Caco-2 (cell line): Measurements from ENCODE around the gene DLEC1. TPM values are rescaled to one million over a fixed set of nuclear protein-coding genes. Genes with fewer than 3 reads are reported as not detected.
"Not testable (repeated sequence)": the region's sequence is repeated elsewhere in the genome, so short reads cannot be mapped to it uniquely, and the experiment has no call there.

Source experiments
- BruUV-seq: library from RNA; stranded (reverse); fragments of 400-500 nt; replicated peaks from 2 replicates; lab custom pipeline; 2021; lab: Mats Ljungman, UMichigan
- CTCF ChIA-PET: fragments of 300-600 bp; sonication (Branson Sonifier 250); formaldehyde crosslinking; loops from one replicate; lab custom pipeline; 2022; ENCODE audit warnings: antibody characterized with exemption; lab: Charles Lee
- POLR2A ChIA-PET: fragments of 300-600 bp; sonication (Branson Sonifier 250); formaldehyde crosslinking; loops from one replicate; lab custom pipeline; 2022; ENCODE audit warnings: antibody characterized with exemption; lab: Charles Lee
- DNase-seq, 2 experiments: peaks; one replicate each; pipeline versions ENCODE4 v3.0.0 to v3.0.0-alpha.2; 2020 to 2022
- H3K27me3 ChIP-seq: replicated peaks from 2 replicates; pipeline ENCODE4 v1.6.0; 2011; ENCODE audit warnings: low read length; ENCODE audit not compliant: control insufficient read depth, insufficient read depth
- H3K36me3 ChIP-seq: 2 replicates; pipeline ENCODE4 v1.5.1; 2011; ENCODE audit warnings: low read length; ENCODE audit not compliant: control insufficient read depth, insufficient read depth
- H3K4me1 ChIP-seq: fragments of 250-450 bp; sonication (Bioruptor Pico); 2 replicates; pipeline ENCODE4 v1.5.1; 2020; ENCODE audit warnings: mild to moderate bottlenecking
- H3K4me3 ChIP-seq: 2 replicates; pipeline ENCODE4 v1.5.1; 2011; ENCODE audit warnings: low read depth, mild to moderate bottlenecking, control low read depth, low read length
- H3K9me3 ChIP-seq: fragments of 250-450 bp; sonication (Bioruptor Pico); 2 replicates; pipeline ENCODE4 v1.5.1; 2020; ENCODE audit warnings: mild to moderate bottlenecking, moderate library complexity
- H3K27ac Mint-ChIP-seq: one replicate; pipeline ENCODE4 v1.8.0; 2022; ENCODE audit warnings: mixed read lengths; ENCODE audit not compliant: unreplicated experiment
- H3K27me3 Mint-ChIP-seq: one replicate; pipeline ENCODE4 v1.8.0; 2022; ENCODE audit warnings: mixed read lengths; ENCODE audit not compliant: insufficient read depth, unreplicated experiment
- H3K36me3 Mint-ChIP-seq: one replicate; pipeline ENCODE4 v1.8.0; 2022; ENCODE audit warnings: mild to moderate bottlenecking, mixed read lengths; ENCODE audit not compliant: insufficient read depth, unreplicated experiment
- H3K4me1 Mint-ChIP-seq: one replicate; pipeline ENCODE4 v1.8.0; 2022; ENCODE audit warnings: low read depth, mixed read lengths; ENCODE audit not compliant: unreplicated experiment
- H3K4me3 Mint-ChIP-seq: one replicate; pipeline ENCODE4 v1.8.0; 2022; ENCODE audit warnings: mild to moderate bottlenecking, moderate library complexity, mixed read lengths; ENCODE audit not compliant: unreplicated experiment
- H3K9me3 Mint-ChIP-seq: one replicate; pipeline ENCODE4 v1.8.0; 2022; ENCODE audit warnings: mixed read lengths; ENCODE audit not compliant: unreplicated experiment
- CTCF ChIP-seq, 2 experiments: fragments of 200-600 bp in 1 of 2; IDR thresholded peaks; 1 replicate in 1 of 2; 2 replicates in 1 of 2; pipeline versions ENCODE4 v1.5.1 to v1.8.0; 2011 to 2022; ENCODE audit warnings: antibody characterized with exemption in 1 of 2, control low read depth in 1 of 2, inconsistent platforms in 1 of 2, low read depth in 1 of 2, low read length in 1 of 2, mild to moderate bottlenecking in 1 of 2, moderate library complexity in 1 of 2; ENCODE audit not compliant: insufficient read depth in 1 of 2, severe bottlenecking in 1 of 2, unreplicated experiment in 1 of 2
- intact Hi-C: fragments of 100-400 bp; cut with micrococcal nuclease; formaldehyde crosslinking; loops from one replicate; pipeline ENCODE4 v1.10.0; 2022; ENCODE audit not compliant: unreplicated experiment
- total RNA-seq: library from RNA; stranded (reverse); gene quantifications from 2 replicates; pipeline ENCODE4 v1.2.3, GENCODE V29; 2022

DLEC1 gene
- total RNA-seq, 1 experiment from 2014 or later = 0.11 TPM

GRCh38 chr3:38157117-38157516, 118.1 kb downstream of the DLEC1 start:
- Histone ChIP-seq H3K36me3 (no peaks in the 10 kb centered on the region), H3K4me1 (peaks cover 15% of the 10 kb centered on the region), H3K27me3 (no peaks in the 10 kb centered on the region), H3K4me3 (no peak overlapping the region), H3K9me3 (no peaks in the 10 kb centered on the region)
- no peak for DNase-seq
- Mint-ChIP-seq H3K4me1 (no peaks in the 10 kb centered on the region), H3K9me3 (no peaks in the 10 kb centered on the region), H3K27me3 (no peaks in the 10 kb centered on the region), H3K36me3 (no peaks in the 10 kb centered on the region), H3K4me3 (no peak overlapping the region), H3K27ac (no peak overlapping the region)
- ChIA-PET CTCF (no interaction called here), POLR2A (no interaction called here)
- TF ChIP-seq CTCF (IDR thresholded peaks at IDR 0.05; ENCODE audit: insufficient read depth in 1 of 2, low read depth in 1 of 2, low read length in 1 of 2, severe bottlenecking in 1 of 2, unreplicated experiment in 1 of 2) = no peak
- no TSS peak for BruUV-seq
- intact Hi-C loops = no loop called here

- Mint-ChIP-seq H3K27me3 (no peaks in the 10 kb centered on the region), H3K27ac (no peak overlapping the region), H3K36me3 (no peaks in the 10 kb centered on the region), H3K4me3 (no peak overlapping the region), H3K4me1 (no peaks in the 10 kb centered on the region), H3K9me3 (no peaks in the 10 kb centered on the region)
- BruUV-seq = no TSS peak
- H3K36me3 ChIP-seq = no peaks in the 10 kb centered on the region
- no peak for DNase-seq
- ChIA-PET CTCF (interaction anchor here (0.5 to 0.6 kb wide), 2 partner anchors 10 to 339 kb away, joined by 3 to 4 read pairs; partner anchors contain the start of gene EXOG), POLR2A (no interaction called here)
- no peaks in the 10 kb centered on the region for H3K9me3 ChIP-seq
- no peaks in the 10 kb centered on the region for H3K27me3 ChIP-seq
- TF ChIP-seq CTCF (IDR thresholded peaks at IDR 0.05; ENCODE audit: insufficient read depth in 1 of 2, low read depth in 1 of 2, low read length in 1 of 2, severe bottlenecking in 1 of 2, unreplicated experiment in 1 of 2) = no peak
- peaks cover 15% of the 10 kb centered on the region for H3K4me1 ChIP-seq
- H3K4me3 ChIP-seq = no peak overlapping the region
- intact Hi-C loops = no loop called here
These were observed 118.6 kb downstream of the DLEC1 start for GRCh38 chr3:38157595-38157994.

- CTCF ChIA-PET = no interaction called here
- BruUV-seq = no TSS peak
- Mint-ChIP-seq H3K27ac (no peak overlapping the region), H3K27me3 (no peaks in the 10 kb centered on the region), H3K4me1 (no peaks in the 10 kb centered on the region), H3K36me3 (no peaks in the 10 kb centered on the region), H3K4me3 (no peak overlapping the region), H3K9me3 (no peaks in the 10 kb centered on the region)
- no peak for DNase-seq
- intact Hi-C loops = no loop called here
- Histone ChIP-seq H3K9me3 (no peaks in the 10 kb centered on the region), H3K36me3 (no peaks in the 10 kb centered on the region), H3K4me1 (peaks cover 14% of the 10 kb centered on the region), H3K27me3 (no peaks in the 10 kb centered on the region), H3K4me3 (no peak overlapping the region)
- no peak for TF ChIP-seq CTCF (IDR thresholded peaks at IDR 0.05; ENCODE audit: insufficient read depth in 1 of 2, low read depth in 1 of 2, low read length in 1 of 2, severe bottlenecking in 1 of 2, unreplicated experiment in 1 of 2)
- POLR2A ChIA-PET = interaction anchor here (1.8 kb wide), 1 partner anchor 21 kb away, joined by 7 read pairs; the partner anchor contains the start of gene ACAA1
These were observed 119.5 kb downstream of the DLEC1 start for GRCh38 chr3:38158472-38158871.

- H3K36me3 Mint-ChIP-seq = peaks cover 15% of the 10 kb centered on the region
- H3K4me1 ChIP-seq, BruUV-seq, H3K27me3 Mint-ChIP-seq, H3K27ac Mint-ChIP-seq, H3K27me3 ChIP-seq, DNase-seq, H3K4me3 Mint-ChIP-seq, H3K4me1 Mint-ChIP-seq, H3K9me3 Mint-ChIP-seq, H3K9me3 ChIP-seq, intact Hi-C loops, H3K36me3 ChIP-seq, H3K4me3 ChIP-seq, POLR2A ChIA-PET, CTCF ChIA-PET: not testable (repeated sequence)
These were observed 121.7 kb downstream of the DLEC1 start for GRCh38 chr3:38160704-38161103.
